Tibial nerve (tissue), 4 donors: ENCODE measurements around the gene MRPS9. TPM values are rescaled to one million over a fixed set of nuclear protein-coding genes. Genes with fewer than 3 reads are reported as not detected.

Experiments
- DNase-seq, 2 donors: peaks; one replicate each; pipeline ENCODE4 v3.0.0-alpha.2; 2019; ENCODE audit warnings: low spot score in 2 of 2
- H3K27ac ChIP-seq, 4 donors: fragments of 200-600 bp; sonication (generic) in 3 of 4; one replicate each; pipeline ENCODE4 v1.5.1; 2017 to 2019; ENCODE audit warnings: mild to moderate bottlenecking in 1 of 4
- H3K27me3 ChIP-seq, 2 donors: fragments of 200-600 bp; sonication (generic) in 1 of 2; one replicate each; pipeline versions ENCODE4 v1.5.1 to v1.6.0; 2017 to 2019
- H3K36me3 ChIP-seq, 3 donors: fragments of 200-600 bp; sonication (generic); one replicate each; pipeline ENCODE4 v1.5.1; 2018 to 2019
- H3K4me1 ChIP-seq, 4 donors: fragments of 200-600 bp; sonication (generic) in 3 of 4; one replicate each; pipeline ENCODE4 v1.5.1; 2017 to 2019
- H3K4me3 ChIP-seq, 4 donors: fragments of 200-600 bp; sonication (generic) in 3 of 4; one replicate each; pipeline ENCODE4 v1.5.1; 2017 to 2019; ENCODE audit warnings: mild to moderate bottlenecking in 1 of 4, moderate library complexity in 1 of 4
- H3K9me3 ChIP-seq, 4 donors: fragments of 200-600 bp; sonication (generic) in 3 of 4; one replicate each; pipeline ENCODE4 v1.5.1; 2017 to 2019
- EP300 ChIP-seq, 2 donors: sonication (generic); formaldehyde crosslinking; IDR thresholded peaks; one replicate each; pipeline ENCODE4 v1.6.1; 2017; ENCODE audit warnings: antibody characterized with exemption in 2 of 2, mild to moderate bottlenecking in 1 of 2
- POLR2A ChIP-seq, 2 donors: fragments of 450-650 bp; IDR thresholded peaks; one replicate each; pipeline ENCODE4 v1.6.1; 2017; ENCODE audit warnings: antibody characterized with exemption in 2 of 2, mild to moderate bottlenecking in 2 of 2, moderate library complexity in 2 of 2
- WGBS, 2 donors: methylation state at CpG; one replicate each; pipeline ENCODE4 v1.1.5; 2018; 5-methylcytosine and 5-hydroxymethylcytosine counted together
- total RNA-seq, 4 donors: library from RNA; depleted of rRNA; stranded (reverse); fragments of >200 nt; gene quantifications; one replicate each; pipeline ENCODE4 v1.1.0, GENCODE V29; 2016
- TF ChIP-seq, protein P1 (sequence below), 5 experiments: fragments of 200-600 bp in 3 of 5; fragments of 450-650 bp in 2 of 5; sonication (generic) in 3 of 5; IDR thresholded peaks; one replicate each; pipeline ENCODE4 v1.5.1; 2016 to 2019; ENCODE audit warnings: antibody characterized with exemption in 5 of 5, mild to moderate bottlenecking in 3 of 5, moderate library complexity in 2 of 5

MRPS9 gene
- total RNA-seq, 4 donors from 2014 or later, result 11.2 to 16.5 (median 14.1) TPM

DNA sequence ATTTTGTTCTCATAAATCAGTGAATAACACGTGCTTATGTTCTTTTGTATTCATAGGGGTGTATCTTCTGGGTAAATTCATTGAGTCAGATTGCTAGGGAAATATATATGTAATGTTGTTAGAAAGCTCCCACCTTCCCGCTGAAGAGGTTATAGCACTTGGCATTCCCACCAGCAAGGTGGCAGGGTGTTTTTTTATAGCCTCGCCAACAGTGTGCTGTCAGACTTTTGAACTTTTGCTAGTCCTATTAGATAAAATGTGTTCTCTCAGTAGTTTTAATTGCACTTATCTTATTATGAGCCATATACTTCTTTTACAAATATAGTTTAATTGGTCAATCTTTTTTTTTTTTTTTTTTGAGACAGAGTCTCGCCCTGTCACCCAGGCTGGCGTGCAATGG lies 31.0 kb downstream of the MRPS9 start:
- Histone ChIP-seq H3K36me3 (peaks cover 0 to 21% (median 0%) of the 10 kb centered on the region in 3 donors), H3K27ac (no peak overlapping the region), H3K4me3 (no peak overlapping the region), H3K4me1 (no peaks in the 10 kb centered on the region), H3K27me3 (no peaks in the 10 kb centered on the region), H3K9me3 (no peaks in the 10 kb centered on the region)
- TF ChIP-seq, protein P1, sequence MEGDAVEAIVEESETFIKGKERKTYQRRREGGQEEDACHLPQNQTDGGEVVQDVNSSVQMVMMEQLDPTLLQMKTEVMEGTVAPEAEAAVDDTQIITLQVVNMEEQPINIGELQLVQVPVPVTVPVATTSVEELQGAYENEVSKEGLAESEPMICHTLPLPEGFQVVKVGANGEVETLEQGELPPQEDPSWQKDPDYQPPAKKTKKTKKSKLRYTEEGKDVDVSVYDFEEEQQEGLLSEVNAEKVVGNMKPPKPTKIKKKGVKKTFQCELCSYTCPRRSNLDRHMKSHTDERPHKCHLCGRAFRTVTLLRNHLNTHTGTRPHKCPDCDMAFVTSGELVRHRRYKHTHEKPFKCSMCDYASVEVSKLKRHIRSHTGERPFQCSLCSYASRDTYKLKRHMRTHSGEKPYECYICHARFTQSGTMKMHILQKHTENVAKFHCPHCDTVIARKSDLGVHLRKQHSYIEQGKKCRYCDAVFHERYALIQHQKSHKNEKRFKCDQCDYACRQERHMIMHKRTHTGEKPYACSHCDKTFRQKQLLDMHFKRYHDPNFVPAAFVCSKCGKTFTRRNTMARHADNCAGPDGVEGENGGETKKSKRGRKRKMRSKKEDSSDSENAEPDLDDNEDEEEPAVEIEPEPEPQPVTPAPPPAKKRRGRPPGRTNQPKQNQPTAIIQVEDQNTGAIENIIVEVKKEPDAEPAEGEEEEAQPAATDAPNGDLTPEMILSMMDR (IDR thresholded peaks at IDR 0.05), result no peak
- 94% methylated on average over 5 of the region's 5 CpGs for WGBS, 2 donors
- DNase-seq, result no peak

DNA sequence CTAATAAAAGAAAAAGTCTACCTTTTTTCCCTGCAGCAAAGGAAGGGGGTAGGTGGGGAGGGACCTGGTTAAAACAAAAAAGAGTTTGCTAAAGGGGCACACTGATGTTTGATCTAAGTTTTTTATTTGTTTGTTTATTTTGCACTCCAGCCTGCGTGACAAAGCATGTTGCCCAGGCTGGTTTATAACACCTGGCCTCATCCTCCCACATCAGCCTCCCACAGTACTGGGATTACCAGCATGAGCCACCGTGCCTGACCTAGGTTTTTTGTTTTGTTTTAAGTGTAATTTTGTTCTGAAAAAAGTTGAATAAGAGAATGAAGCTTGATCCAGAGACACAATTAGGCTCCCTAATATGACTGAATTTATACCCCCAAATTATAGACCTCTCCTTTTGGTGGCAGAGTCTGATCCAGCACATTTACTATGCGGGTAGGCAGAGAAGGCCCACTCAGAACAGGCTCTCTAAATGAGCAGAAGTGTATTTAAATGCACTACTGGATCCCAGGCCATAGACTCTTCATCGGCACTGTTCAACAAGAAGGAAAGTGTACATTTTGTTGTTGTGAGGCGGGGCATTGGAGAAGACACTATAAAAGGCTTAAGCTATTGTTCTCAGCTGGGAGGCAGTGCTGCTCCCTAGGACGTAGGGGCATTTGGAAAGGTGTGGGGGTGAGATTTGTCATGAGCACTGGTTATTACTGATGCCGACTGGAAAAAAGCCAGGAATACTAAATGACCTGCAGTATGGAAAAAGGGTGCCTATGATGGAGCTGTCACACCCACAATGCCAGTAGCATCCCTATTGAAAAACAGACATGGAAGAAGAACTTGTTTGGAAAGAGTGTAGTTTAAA lies 32.4 kb downstream of the MRPS9 start:
- Histone ChIP-seq H3K27ac (no peak overlapping the region), H3K4me3 (no peak overlapping the region), H3K27me3 (no peaks in the 10 kb centered on the region), H3K36me3 (peaks cover 0 to 30% (median 0%) of the 10 kb centered on the region in 3 donors), H3K9me3 (no peaks in the 10 kb centered on the region), H3K4me1 (no peaks in the 10 kb centered on the region)
- no peak for DNase-seq
- WGBS, 2 donors, result 82 to 91% methylated on average over 7 of the region's 7 CpGs
- TF ChIP-seq POLR2A (IDR thresholded peaks at IDR 0.05), result no peak
- TF ChIP-seq EP300 (IDR thresholded peaks at IDR 0.05), result no peak
- TF ChIP-seq, protein P1 (IDR thresholded peaks at IDR 0.05), result no peak

DNA sequence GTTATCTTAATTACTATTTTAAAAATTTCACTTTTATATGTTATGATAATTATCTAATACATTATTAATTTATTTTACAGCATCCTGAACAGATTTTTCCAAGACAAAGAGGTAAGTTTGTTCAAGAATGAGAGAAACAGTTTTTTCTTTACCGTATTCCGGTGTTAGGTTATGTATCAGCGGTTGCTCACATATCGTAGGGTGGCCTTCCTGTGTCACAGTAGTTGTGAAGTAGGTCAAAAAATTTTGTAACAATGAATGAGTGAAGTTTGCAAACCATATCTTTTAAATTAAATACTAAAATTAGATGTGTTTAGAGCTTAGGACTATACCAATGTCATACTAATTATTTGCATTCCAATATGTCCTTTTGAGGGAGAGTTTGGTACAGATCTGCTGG lies 33.5 kb downstream of the MRPS9 start:
- H3K27ac ChIP-seq, result no peak overlapping the region
- no peaks in the 10 kb centered on the region for H3K27me3 ChIP-seq
- H3K4me1 ChIP-seq, result no peaks in the 10 kb centered on the region
- peaks cover 0 to 30% (median 0%) of the 10 kb centered on the region in 3 donors for H3K36me3 ChIP-seq
- TF ChIP-seq EP300 (IDR thresholded peaks at IDR 0.05) (no peak), POLR2A (IDR thresholded peaks at IDR 0.05) (no peak)
- TF ChIP-seq, protein P1 (IDR thresholded peaks at IDR 0.05), result no peak
- WGBS, 2 donors, result 95 to 96% methylated on average over 4 of the region's 4 CpGs
- no peak overlapping the region for H3K4me3 ChIP-seq
- no peak for DNase-seq
- no peaks in the 10 kb centered on the region for H3K9me3 ChIP-seq

DNA sequence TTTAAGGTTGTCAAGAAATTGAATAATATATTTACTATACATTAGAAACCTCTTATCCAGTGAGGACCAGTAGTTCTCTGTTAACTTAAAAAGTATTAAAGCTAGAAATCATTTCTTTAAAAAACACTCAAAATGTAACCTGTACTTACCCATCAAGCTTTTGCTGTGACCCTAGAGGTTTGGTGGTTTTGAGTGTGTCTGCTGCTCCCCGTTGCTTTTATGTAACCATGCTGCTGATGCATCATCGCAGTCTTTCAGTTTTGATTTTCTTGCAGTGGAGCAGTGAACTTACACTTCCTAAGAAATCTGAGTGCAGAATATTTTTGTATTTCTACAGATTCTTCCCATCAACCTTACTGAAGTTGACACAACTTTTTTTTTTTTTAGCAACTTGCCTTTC lies 34.2 kb downstream of the MRPS9 start:
- no peak for DNase-seq
- Histone ChIP-seq H3K9me3 (no peaks in the 10 kb centered on the region), H3K27me3 (no peaks in the 10 kb centered on the region), H3K4me3 (no peak overlapping the region), H3K36me3 (peaks cover 0 to 30% (median 0%) of the 10 kb centered on the region in 3 donors), H3K4me1 (no peaks in the 10 kb centered on the region), H3K27ac (no peak overlapping the region)
- TF ChIP-seq, protein P1 (IDR thresholded peaks at IDR 0.05), result no peak
- TF ChIP-seq EP300 (IDR thresholded peaks at IDR 0.05) (no peak), POLR2A (IDR thresholded peaks at IDR 0.05) (no peak)
- 89 to 91% methylated on average over 2 of the region's 2 CpGs for WGBS, 2 donors

DNA sequence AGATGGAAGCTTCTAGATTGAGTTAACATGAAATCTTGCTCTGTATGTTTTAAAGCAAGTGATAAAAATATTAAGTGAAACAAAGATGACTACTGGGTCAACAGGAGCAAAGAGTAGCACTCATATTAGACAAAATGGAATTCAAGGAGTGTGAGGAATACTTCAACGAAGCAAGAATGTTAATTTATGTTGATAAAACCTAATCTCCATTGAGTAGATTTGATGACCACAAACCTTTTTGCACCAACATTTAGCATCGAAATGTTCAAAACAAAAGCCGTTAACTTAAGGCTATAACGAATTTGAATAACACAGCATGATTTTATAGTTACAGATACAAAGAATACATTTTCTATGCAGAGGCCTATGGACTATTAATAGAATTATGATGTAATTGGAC lies 35.7 kb downstream of the MRPS9 start:
- DNase-seq, result no peak
- Histone ChIP-seq H3K36me3 (peaks cover 0 to 30% (median 0%) of the 10 kb centered on the region in 3 donors), H3K4me1 (peaks cover 0 to 1% (median 0%) of the 10 kb centered on the region in 4 donors), H3K27me3 (no peaks in the 10 kb centered on the region), H3K4me3 (no peak overlapping the region), H3K9me3 (no peaks in the 10 kb centered on the region), H3K27ac (no peak overlapping the region)
- TF ChIP-seq EP300 (IDR thresholded peaks at IDR 0.05) (no peak), POLR2A (IDR thresholded peaks at IDR 0.05) (no peak)
- TF ChIP-seq, protein P1 (IDR thresholded peaks at IDR 0.05), result no peak
- WGBS, 2 donors, result 73 to 90% methylated on average over 4 of the region's 4 CpGs
